ENCODE data around the gene ARHGAP29. TPM values are rescaled to one million over a fixed set of nuclear protein-coding genes. Genes with fewer than 3 reads are reported as not detected.

Gene ARHGAP29
- total and polyA plus RNA-seq, 2 of the 4 experiments (the other 2 are of a cell fraction), result 19.1 to 30.3 TPM

GRCh38 chr1:94178901-94179300 is 58.5 kb downstream of the ARHGAP29 start:
- no peak overlapping the region for H3K14ac ChIP-seq (replicated peaks; ENCODE audit: low read depth, low read length)
- TF ChIP-seq MXI1 (IDR thresholded peaks at IDR 0.05; ENCODE audit: borderline replicate concordance, low read depth, low read length) (no peak), BHLHE40 (IDR thresholded peaks at IDR 0.05; ENCODE audit: low read depth, low read length) (no peak), FOS (IDR thresholded peaks at IDR 0.05; ENCODE audit: low read depth, low read length) (no peak), CHD1 (IDR thresholded peaks at IDR 0.05; ENCODE audit: low read depth, low read length) (no peak), MAZ (IDR thresholded peaks at IDR 0.05; ENCODE audit: borderline replicate concordance, low read depth, low read length) (no peak), RCOR1 (IDR thresholded peaks at IDR 0.05; ENCODE audit: insufficient replicate concordance, low read length) (no peak), SMC3 (IDR thresholded peaks at IDR 0.05; ENCODE audit: low read depth, low read length) (no peak), RAD21 (IDR thresholded peaks at IDR 0.05; ENCODE audit: low read length) (no peak)
- H3K4me1 ChIP-seq (ENCODE audit: control insufficient read depth, insufficient read depth, low read length), result no peaks in the 10 kb centered on the region
- H4K8ac ChIP-seq (ENCODE audit: low read depth in 2 of 2, low read length in 2 of 2), result no peak overlapping the region
- DNase-seq (no peak), ATAC-seq (ENCODE audit: low read depth) (no peak)
- no peak overlapping the region for H3K23ac ChIP-seq (ENCODE audit: low read depth, low read length)
- ChIA-PET CTCF (no interaction called here), POLR2A (ENCODE audit: unreplicated experiment) (no interaction called here)
- 0 out of 2 replicates have a peak, but pooled peaks cover 3% of the 10 kb centered on the region for H4K20me1 ChIP-seq (ENCODE audit: insufficient read depth, low read length)
- peaks cover 0 to 2% of the 10 kb centered on the region in 2 experiments; a peak in 1 of 4 replicates for H3K79me1 ChIP-seq (ENCODE audit: low read depth in 1 of 2, low read length in 2 of 2)
- peaks cover 3% of the 10 kb centered on the region; the same call in 1 of the 2 replicates for H3K9me1 ChIP-seq (ENCODE audit: insufficient read depth, low read length)
- H2BK5ac ChIP-seq (ENCODE audit: low read depth, low read length, poor library complexity, severe bottlenecking), result no peak overlapping the region
- H3K4me2 ChIP-seq (ENCODE audit: low read depth, low read length), result no peak overlapping the region
- no peaks in the 10 kb centered on the region for H3K27me3 ChIP-seq (ENCODE audit: control insufficient read depth, insufficient read depth, low read length)
- no peak overlapping the region for H2BK20ac ChIP-seq (ENCODE audit: low read depth, low read length)
- no peak overlapping the region for H3K27ac ChIP-seq (ENCODE audit: insufficient read depth, low read length)
- no peak overlapping the region for H3K56ac ChIP-seq (ENCODE audit: extremely low read depth, insufficient read depth, low read length)
- no peak overlapping the region for H3K4ac ChIP-seq (ENCODE audit: low read depth, low read length)
- dilution Hi-C loops (cut with HindIII; ENCODE audit: low sequenced_read_pairs, unreplicated experiment), result no loop called here
- no peak overlapping the region for H3K18ac ChIP-seq (ENCODE audit: low read depth, low read length)
- no peak overlapping the region for H3K9ac ChIP-seq (ENCODE audit: low read depth, low read length)
- no TSS peak for BruUV-seq (replicated peaks)
- H3K36me3 ChIP-seq (ENCODE audit: control insufficient read depth, insufficient read depth, low read length), result peaks cover 16% of the 10 kb centered on the region
- H4K91ac ChIP-seq (ENCODE audit: insufficient read depth, low read depth, low read length), result no peak overlapping the region
- H2AK9ac ChIP-seq (replicated peaks; ENCODE audit: low read depth, low read length, poor library complexity), result no peak overlapping the region
- H2BK120ac ChIP-seq (ENCODE audit: low read depth, low read length), result no peak overlapping the region
- intact Hi-C loops (cut with micrococcal nuclease), result no loop called here
- H3K4me3 ChIP-seq (ENCODE audit: insufficient read depth, low read depth, low read length), result no peak overlapping the region
- H2BK15ac ChIP-seq (ENCODE audit: low read depth, low read length), result no peak overlapping the region
- no peak overlapping the region for H4K5ac ChIP-seq (ENCODE audit: low read depth, low read length)
- in situ Hi-C loops (cut with MboI; ENCODE audit: low sequenced_read_pairs), result no loop called here
- no peak overlapping the region for H2AK5ac ChIP-seq (ENCODE audit: low read depth, low read length)
- no peak overlapping the region for H2AFZ ChIP-seq (replicated peaks; ENCODE audit: low read length, poor library complexity)
- no peaks in the 10 kb centered on the region for H3K9me3 ChIP-seq (ENCODE audit: control insufficient read depth, insufficient read depth, low read length)

All from IMR-90 (cell line).